H1 (cell line): ENCODE results near the gene CBFA2T2. TPM values are rescaled to one million over a fixed set of nuclear protein-coding genes. Genes with fewer than 3 reads are reported as not detected.

Source experiments
- CTCF ChIA-PET: fragments of 300-600 bp; sonication (Branson Sonifier 250); formaldehyde crosslinking; loops from one replicate; lab custom pipeline; 2021; ENCODE audit not compliant: partially characterized antibody; lab: Charles Lee
- POLR2A ChIA-PET: fragments of 300-600 bp; sonication (Branson Sonifier 250); formaldehyde crosslinking; loops from one replicate; lab custom pipeline; 2021; ENCODE audit warnings: inconsistent platforms; ENCODE audit not compliant: partially characterized antibody; lab: Charles Lee
- DNase-seq, 2 experiments: peaks; one replicate each; pipeline versions ENCODE4 v3.0.0 to v3.0.0-alpha.2; 2010 to 2022; ENCODE audit warnings: low spot score in 2 of 2, low read depth in 1 of 2, mixed read lengths in 1 of 2
- FAIRE-seq: peaks from 2 replicates; lab custom pipeline; 2011; peaks lifted over from hg19 to GRCh38; lab: Jason Lieb, UNC
- H2AFZ ChIP-seq: 2 replicates; pipeline ENCODE4 v1.8.1; 2012; ENCODE audit warnings: low read length, inconsistent platforms
- H2AK5ac ChIP-seq: 2 replicates; pipeline ENCODE4 v1.6.1; 2013; ENCODE audit warnings: low read depth, low read length
- H2BK120ac ChIP-seq: replicated peaks from 2 replicates; pipeline ENCODE3; 2013; ENCODE audit warnings: low read depth, low read length, inconsistent platforms
- H2BK12ac ChIP-seq: 2 replicates; pipeline ENCODE4 v1.6.1; 2013; ENCODE audit warnings: low read depth, low read length
- H2BK15ac ChIP-seq: 2 replicates; pipeline ENCODE4 v1.6.1; 2013; ENCODE audit warnings: low read length
- H2BK20ac ChIP-seq: 2 replicates; pipeline ENCODE4 v1.6.1; 2013; ENCODE audit warnings: low read length
- H2BK5ac ChIP-seq: 2 replicates; pipeline ENCODE4 v1.6.1; 2013; ENCODE audit warnings: low read depth, low read length
- H3K14ac ChIP-seq: 2 replicates; pipeline ENCODE4 v1.6.1; 2013; ENCODE audit warnings: inconsistent platforms; ENCODE audit not compliant: insufficient read length
- H3K18ac ChIP-seq: 2 replicates; pipeline ENCODE4 v1.6.1; 2013; ENCODE audit warnings: low read length; ENCODE audit errors: extremely low read depth
- H3K23ac ChIP-seq: 2 replicates; pipeline ENCODE4 v1.6.1; 2013; ENCODE audit warnings: inconsistent platforms; ENCODE audit not compliant: insufficient read length
- H3K23me2 ChIP-seq: 2 replicates; pipeline ENCODE4 v1.6.1; 2013; ENCODE audit warnings: low read depth, low read length
- H3K27ac ChIP-seq: 2 replicates; pipeline ENCODE4 v1.6.1; 2011; ENCODE audit warnings: low read depth, low read length, inconsistent platforms
- H3K27me3 ChIP-seq, 4 experiments: replicated peaks in 1 of 4; 1 replicate in 1 of 4; 2 replicates in 3 of 4; pipeline versions ENCODE4 v1.6.1 to v1.8.1; 2011 to 2013; ENCODE audit warnings: low read length in 3 of 4, mild to moderate bottlenecking in 3 of 4, inconsistent platforms in 2 of 4, mixed read lengths in 2 of 4, moderate library complexity in 1 of 4; ENCODE audit not compliant: control insufficient read depth in 3 of 4, insufficient read depth in 3 of 4; ENCODE audit errors: extremely low read depth in 1 of 4
- H3K36me3 ChIP-seq, 4 experiments: 2 replicates each; pipeline versions ENCODE4 v1.6.1 to v1.8.1; 2011 to 2013; ENCODE audit warnings: mild to moderate bottlenecking in 4 of 4, low read length in 3 of 4, moderate library complexity in 2 of 4, control low read depth in 1 of 4, inconsistent platforms in 1 of 4; ENCODE audit not compliant: insufficient read depth in 4 of 4, control insufficient read depth in 2 of 4
- H3K4ac ChIP-seq: replicated peaks from 2 replicates; pipeline ENCODE3; 2013; ENCODE audit warnings: low read length, low read depth, mixed read lengths, inconsistent platforms; ENCODE audit not compliant: insufficient read length
- H3K4me1 ChIP-seq, 4 experiments: replicated peaks in 1 of 4; 1 replicate in 1 of 4; 2 replicates in 3 of 4; pipeline versions ENCODE4 v1.6.1 to v1.8.1; 2011 to 2013; ENCODE audit warnings: low read length in 3 of 4, inconsistent platforms in 2 of 4, mixed read lengths in 1 of 4; ENCODE audit not compliant: insufficient read depth in 4 of 4, control insufficient read depth in 3 of 4
- H3K4me2 ChIP-seq, 2 experiments: 2 replicates each; pipeline versions ENCODE4 v1.6.1 to v1.8.1; 2011 to 2013; ENCODE audit warnings: low read depth in 2 of 2, low read length in 2 of 2, control low read depth in 1 of 2, inconsistent platforms in 1 of 2, mild to moderate bottlenecking in 1 of 2; ENCODE audit not compliant: insufficient read depth in 1 of 2
- H3K4me3 ChIP-seq, 4 experiments: fragments of 200-600, 300-600 bp in 1 of 4; sonication (generic), shearing (Covaris generic), sonication (Bioruptor Twin) in 1 of 4; 2 replicates each; pipeline versions ENCODE4 v1.5.1 to v1.8.1; 2011 to 2016; ENCODE audit warnings: low read length in 4 of 4, low read depth in 3 of 4, control low read depth in 2 of 4, inconsistent platforms in 2 of 4, mild to moderate bottlenecking in 2 of 4, mixed read lengths in 1 of 4, moderate library complexity in 1 of 4; ENCODE audit not compliant: insufficient read depth in 2 of 4; ENCODE audit errors: extremely low read depth in 1 of 4
- H3K56ac ChIP-seq: replicated peaks from 2 replicates; pipeline ENCODE3; 2013; ENCODE audit warnings: low read depth, mild to moderate bottlenecking, mixed read lengths, low read length, inconsistent platforms; ENCODE audit not compliant: insufficient read length
- H3K79me1 ChIP-seq: 2 replicates; pipeline ENCODE4 v1.6.1; 2013; ENCODE audit warnings: low read depth, low read length, control low read depth
- H3K79me2 ChIP-seq, 2 experiments: 2 replicates each; pipeline versions ENCODE4 v1.6.1 to v1.8.1; 2012 to 2013; ENCODE audit warnings: low read length in 2 of 2, mild to moderate bottlenecking in 2 of 2, inconsistent platforms in 1 of 2; ENCODE audit not compliant: insufficient read depth in 2 of 2, control insufficient read depth in 1 of 2
- H3K9ac ChIP-seq, 4 experiments: replicated peaks in 1 of 4; 1 replicate in 1 of 4; 2 replicates in 3 of 4; pipeline versions ENCODE4 v1.6.1 to v1.8.1; 2011 to 2013; ENCODE audit warnings: low read depth in 3 of 4, low read length in 3 of 4, control low read depth in 2 of 4, mild to moderate bottlenecking in 2 of 4, moderate library complexity in 2 of 4, inconsistent platforms in 1 of 4; ENCODE audit errors: extremely low read depth in 1 of 4
- H3K9me3 ChIP-seq, 2 experiments: 2 replicates each; pipeline versions ENCODE4 v1.6.1 to v1.8.1; 2012 to 2013; ENCODE audit warnings: mild to moderate bottlenecking in 2 of 2, moderate library complexity in 2 of 2, control low read depth in 1 of 2, inconsistent platforms in 1 of 2, low read depth in 1 of 2, low read length in 1 of 2, mixed read lengths in 1 of 2; ENCODE audit not compliant: insufficient read depth in 2 of 2
- H4K20me1 ChIP-seq, 2 experiments: replicated peaks in 1 of 2; 2 replicates each; pipeline versions ENCODE3 to v1.8.1; 2011 to 2013; ENCODE audit warnings: inconsistent platforms in 2 of 2, low read length in 2 of 2, mild to moderate bottlenecking in 1 of 2; ENCODE audit not compliant: insufficient read depth in 2 of 2, control insufficient read depth in 1 of 2
- H4K5ac ChIP-seq: 2 replicates; pipeline ENCODE4 v1.6.1; 2013; ENCODE audit warnings: low read length, low read depth, mixed read lengths, inconsistent platforms; ENCODE audit not compliant: insufficient read length
- H4K8ac ChIP-seq: 2 replicates; pipeline ENCODE4 v1.8.0; 2013; ENCODE audit warnings: mild to moderate bottlenecking, moderate library complexity, low read length, inconsistent platforms; ENCODE audit not compliant: insufficient read depth; ENCODE audit errors: extremely low read depth
- H4K91ac ChIP-seq: replicated peaks from 2 replicates; pipeline ENCODE3; 2013; ENCODE audit warnings: low read length, mixed read lengths, inconsistent platforms; ENCODE audit not compliant: insufficient read length
- ASH2L ChIP-seq: fragments of 200-600, 300-600 bp; sonication (generic); IDR thresholded peaks from one replicate; pipeline ENCODE4 v1.7.1; 2017; ENCODE audit warnings: low read length
- GTF2F1 ChIP-seq: IDR thresholded peaks from 2 replicates; pipeline ENCODE4 v1.6.1; 2012; ENCODE audit warnings: low read depth, low read length, improper control_type of control experiment, borderline replicate concordance
- NANOG ChIP-seq: IDR thresholded peaks from 2 replicates; pipeline ENCODE4 v1.6.1; 2011; ENCODE audit warnings: low read length, low read depth, mild to moderate bottlenecking, inconsistent platforms; ENCODE audit not compliant: insufficient read depth, poor library complexity, severe bottlenecking
- WGBS, 2 experiments: shearing (Covaris generic) in 1 of 2; methylation state at CpG; one replicate each; pipeline versions ENCODE4 v1.1.6 to v1.1.7; 2013 to 2015; ENCODE audit warnings: low lambda C conversion rate in 2 of 2, mixed read lengths in 2 of 2, inconsistent platforms in 1 of 2, low coverage in 1 of 2, missing lambda C conversion rate in 1 of 2; ENCODE audit not compliant: insufficient replicate concordance in 2 of 2, insufficient coverage in 1 of 2, insufficient read length in 1 of 2; ENCODE audit errors: extremely low coverage in 1 of 2, missing lambda C conversion rate in 1 of 2; 5-methylcytosine and 5-hydroxymethylcytosine counted together
- polyA plus RNA-seq, 7 experiments: library from polyadenylated mRNA; depleted of rRNA in 3 of 7; stranded (reverse) in 5 of 7; unstranded in 2 of 7; fragments of >200 nt in 5 of 7; fragments of 200-250 nt in 2 of 7; gene quantifications; 1 replicate in 5 of 7; 2 replicates in 1 of 7; 4 replicates in 1 of 7; pipeline versions ENCODE4 v1.2.1 to v1.2.3, GENCODE V29; 2011 to 2013; ENCODE audit warnings: missing spikeins in 2 of 7, mixed read lengths in 2 of 7
- total RNA-seq: library from RNA; stranded (reverse); fragmentation: NEBNext Ultra II Directional; extraction: Animal tissue kit (Norgen Biotek cat#: 25700); gene quantifications from 2 replicates; pipeline ENCODE4 v1.2.1, GENCODE V29; 2021
- TF ChIP-seq, protein P1 (sequence below): IDR thresholded peaks from 2 replicates; pipeline ENCODE4 v1.6.1; 2012; ENCODE audit warnings: inconsistent platforms

Gene CBFA2T2
- total and polyA plus RNA-seq, 2 of the 8 experiments (the other 6 are each of a cell fraction or from before 2014, with no cell fraction given), result 11.6 to 12.9 TPM

DNA sequence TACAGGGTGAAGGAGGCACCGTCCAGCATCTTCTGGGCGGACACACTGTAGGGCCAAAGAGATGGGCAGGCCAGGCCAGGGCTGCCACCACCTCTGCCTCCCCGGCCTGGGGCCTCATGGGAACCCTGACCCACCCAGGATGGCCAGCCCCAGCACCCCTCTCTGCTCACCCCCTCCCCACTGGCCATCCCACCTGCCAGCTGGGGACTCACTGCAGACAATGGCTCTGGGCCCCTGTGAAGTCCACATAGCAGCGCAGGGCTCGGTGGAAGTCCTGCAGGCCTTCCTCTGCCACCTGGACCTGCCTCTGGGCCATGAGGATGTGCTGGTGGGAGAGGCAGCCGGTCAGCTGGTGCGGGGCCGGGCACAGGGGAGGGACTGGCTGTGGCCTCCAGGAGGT lies 168.6 kb downstream of the CBFA2T2 start:
- POLR2A ChIA-PET, result interaction anchor here (17.9 kb wide), 1 partner anchor 21 kb away, joined by 245 read pairs; the partner anchor contains the start of gene NECAB3
- no peak overlapping the region for H3K27ac ChIP-seq
- H4K8ac ChIP-seq, result no peak overlapping the region
- no peak overlapping the region for H2BK12ac ChIP-seq
- H3K56ac ChIP-seq, result no peak overlapping the region
- no peak overlapping the region for H2BK5ac ChIP-seq
- DNase-seq (no peak), FAIRE-seq (no peak)
- H3K36me3 ChIP-seq, result peaks cover 0 to 11% (median 0%) of the 10 kb centered on the region in 4 experiments; a peak in 2 of 8 replicates
- no peak overlapping the region for H2AFZ ChIP-seq
- H4K91ac ChIP-seq, result no peak overlapping the region
- peaks cover 6% of the 10 kb centered on the region; the same call in 1 of the 2 replicates for H3K23me2 ChIP-seq
- no peak overlapping the region for H3K9ac ChIP-seq
- H2BK120ac ChIP-seq, result no peak overlapping the region
- no peaks in the 10 kb centered on the region for H3K79me1 ChIP-seq
- peaks cover 0 to 10% (median 2%) of the 10 kb centered on the region in 4 experiments; a peak in 4 of 7 replicates for H3K4me1 ChIP-seq
- peaks cover 0 to 8% of the 10 kb centered on the region in 2 experiments for H4K20me1 ChIP-seq
- no peak overlapping the region for H3K4ac ChIP-seq
- no peak overlapping the region for H2BK20ac ChIP-seq
- H3K14ac ChIP-seq, result no peak overlapping the region
- H3K18ac ChIP-seq, result no peak overlapping the region
- H3K79me2 ChIP-seq, result no peaks in the 10 kb centered on the region
- H3K4me2 ChIP-seq, result no peak overlapping the region
- CTCF ChIA-PET, result interaction anchor here (5.0 kb wide), 1 partner anchor 10 kb away, joined by 31 read pairs; the partner anchor contains the start of gene ACTL10
- H3K27me3 ChIP-seq, result no peaks in the 10 kb centered on the region
- H2AK5ac ChIP-seq, result no peak overlapping the region
- H4K5ac ChIP-seq, result no peak overlapping the region
- H3K4me3 ChIP-seq, result no peak overlapping the region
- H3K9me3 ChIP-seq, result no peaks in the 10 kb centered on the region
- no peak for TF ChIP-seq NANOG
- no peak for TF ChIP-seq ASH2L
- TF ChIP-seq GTF2F1, result no peak
- TF ChIP-seq, protein P1, sequence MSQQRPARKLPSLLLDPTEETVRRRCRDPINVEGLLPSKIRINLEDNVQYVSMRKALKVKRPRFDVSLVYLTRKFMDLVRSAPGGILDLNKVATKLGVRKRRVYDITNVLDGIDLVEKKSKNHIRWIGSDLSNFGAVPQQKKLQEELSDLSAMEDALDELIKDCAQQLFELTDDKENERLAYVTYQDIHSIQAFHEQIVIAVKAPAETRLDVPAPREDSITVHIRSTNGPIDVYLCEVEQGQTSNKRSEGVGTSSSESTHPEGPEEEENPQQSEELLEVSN, result no peak
- no peak overlapping the region for H3K23ac ChIP-seq
- WGBS, 2 experiments, result 92% methylated on average over 7 of the region's 8 CpGs; no CpG with 5 or more reads in 1 of the 2 experiments
- H2BK15ac ChIP-seq, result no peak overlapping the region
